DMS53 treated with DMSO at 0.1 percent for 48 hours (cell line): ENCODE measurements around the gene CBX8.
A peak's percentile ranks its signal among the peaks of the same experiment; 100 is the strongest.
"Not testable (repeated sequence)": the region's sequence is repeated elsewhere in the genome, so short reads cannot be mapped to it uniquely, and the experiment has no call there.

Experiments used
- DNase-seq: peaks from one replicate; lab custom pipeline; 2025; ENCODE audit not compliant: unreplicated experiment; lab: John Stamatoyannopoulos, UW

CBX8 gene

DNA sequence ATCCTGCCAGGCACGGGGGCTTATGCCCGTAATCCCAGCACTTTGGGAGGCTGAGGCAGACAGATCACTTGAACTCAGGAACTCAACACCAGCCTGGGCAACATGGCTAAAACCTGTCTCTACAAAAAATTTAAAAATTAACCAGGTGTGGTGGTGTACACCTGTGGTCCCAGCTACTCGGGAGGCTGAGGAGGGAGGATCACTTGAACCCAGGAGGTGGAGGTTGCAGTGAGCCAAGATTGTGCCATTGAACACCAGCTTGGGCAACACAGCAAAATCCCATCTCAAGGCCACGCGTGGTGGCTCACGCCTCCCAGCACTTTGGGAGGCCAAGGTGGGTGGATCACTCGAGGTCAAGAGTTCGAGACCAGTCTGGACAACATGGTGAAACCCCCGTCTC, 42.0 kb downstream of the CBX8 start:
- DNase-seq = not testable (repeated sequence)

DNA sequence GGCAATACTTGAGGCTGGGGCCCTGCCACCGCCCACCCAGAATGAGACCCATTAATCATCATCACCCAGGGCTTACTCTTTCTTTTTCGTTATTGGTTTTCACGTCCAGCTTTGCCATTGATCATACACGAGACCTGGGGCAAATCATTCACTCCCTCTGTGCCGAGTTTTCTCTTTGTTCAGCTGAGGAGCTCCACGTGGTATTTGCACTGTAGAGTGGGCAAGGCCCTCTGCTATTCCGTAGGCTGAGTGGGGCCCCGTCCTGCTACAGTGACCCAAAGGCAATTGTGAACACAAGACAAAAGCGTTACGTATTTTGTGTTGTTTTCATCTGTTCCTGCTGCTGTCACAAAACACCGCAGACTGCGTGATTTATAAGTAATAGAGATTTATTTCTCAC, 42.5 kb downstream of the CBX8 start:
- DNase-seq = no peak

DNA sequence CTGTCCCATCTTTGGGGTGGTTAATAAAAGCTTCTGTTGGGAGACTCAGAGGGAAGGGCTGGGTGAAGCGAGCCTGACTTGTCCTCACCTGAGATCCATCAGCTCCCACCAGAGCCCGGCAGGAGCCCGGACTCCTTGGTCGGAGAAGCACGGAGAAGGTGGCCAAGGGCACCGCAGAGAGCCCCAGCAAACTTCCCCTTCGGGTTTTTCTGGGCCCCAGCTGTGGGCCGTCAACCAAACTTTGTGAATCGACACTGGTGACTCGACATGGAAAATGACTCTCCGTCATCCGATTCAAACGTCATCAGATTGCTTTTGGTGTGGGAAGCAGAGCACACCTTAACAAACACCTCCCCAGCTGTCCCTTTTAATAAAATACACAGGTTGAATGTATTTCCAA, 44.7 kb downstream of the CBX8 start:
- DNase-seq = no peak

DNA sequence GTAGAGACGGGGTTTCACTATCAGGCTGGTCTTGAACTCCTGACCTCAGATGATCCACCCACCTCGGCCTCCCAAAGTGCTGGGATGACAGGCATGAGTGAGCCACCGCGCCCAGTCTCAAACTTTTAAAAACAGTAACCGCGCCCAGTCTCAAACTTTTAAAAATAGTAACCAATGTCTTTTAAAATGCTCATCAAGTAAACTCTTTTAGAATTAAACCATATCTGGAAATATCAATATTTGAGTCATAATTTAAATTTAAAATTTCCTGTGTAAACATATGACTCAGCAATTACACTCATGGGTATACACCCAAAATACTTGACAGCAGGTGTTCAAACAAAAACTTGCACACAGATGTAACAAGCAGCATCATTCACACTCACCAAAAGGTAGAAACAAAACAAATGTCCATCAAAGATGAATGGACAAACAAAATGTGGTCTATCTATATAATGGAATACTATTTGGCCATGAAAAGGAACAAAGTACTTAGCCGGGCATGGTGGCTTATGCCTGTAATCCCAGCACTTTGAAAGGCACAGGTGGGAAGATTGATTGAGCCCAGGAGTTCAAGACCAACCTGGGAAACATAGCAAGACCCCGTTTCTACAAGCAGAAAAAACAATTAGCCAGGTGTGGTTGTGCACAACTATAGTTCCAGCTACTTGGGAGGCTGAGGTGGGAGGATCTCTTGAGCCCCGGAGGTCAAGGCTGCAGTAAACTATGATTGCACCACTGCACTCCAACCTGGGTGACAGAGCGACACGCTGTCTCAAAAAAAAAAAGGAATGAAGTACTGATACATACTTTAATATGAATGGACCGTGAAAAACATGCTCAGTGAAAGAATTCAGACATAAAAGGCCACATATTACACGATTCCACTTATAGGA, 46.0 kb downstream of the CBX8 start:
- peak; percentile 37 for DNase-seq

DNA sequence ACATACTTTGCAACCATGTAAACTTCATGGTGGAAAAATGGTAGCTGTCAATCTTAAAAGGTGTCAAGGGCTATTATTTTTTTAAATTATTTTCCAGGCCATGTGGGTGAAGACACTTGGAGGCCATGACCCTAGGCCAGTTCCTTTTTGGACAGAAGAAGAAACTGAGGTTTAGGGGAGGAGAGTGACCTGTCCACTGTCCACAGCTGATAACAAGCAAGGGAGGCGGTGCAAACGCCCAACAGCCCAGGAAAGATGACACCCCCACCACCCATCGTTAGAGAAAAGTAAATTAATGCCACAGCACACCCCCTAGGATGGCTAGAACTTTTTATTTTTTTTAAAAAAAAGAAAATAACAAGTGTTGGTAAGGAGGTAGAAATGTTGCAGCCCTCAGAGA, 46.9 kb downstream of the CBX8 start:
- DNase-seq = no peak

DNA sequence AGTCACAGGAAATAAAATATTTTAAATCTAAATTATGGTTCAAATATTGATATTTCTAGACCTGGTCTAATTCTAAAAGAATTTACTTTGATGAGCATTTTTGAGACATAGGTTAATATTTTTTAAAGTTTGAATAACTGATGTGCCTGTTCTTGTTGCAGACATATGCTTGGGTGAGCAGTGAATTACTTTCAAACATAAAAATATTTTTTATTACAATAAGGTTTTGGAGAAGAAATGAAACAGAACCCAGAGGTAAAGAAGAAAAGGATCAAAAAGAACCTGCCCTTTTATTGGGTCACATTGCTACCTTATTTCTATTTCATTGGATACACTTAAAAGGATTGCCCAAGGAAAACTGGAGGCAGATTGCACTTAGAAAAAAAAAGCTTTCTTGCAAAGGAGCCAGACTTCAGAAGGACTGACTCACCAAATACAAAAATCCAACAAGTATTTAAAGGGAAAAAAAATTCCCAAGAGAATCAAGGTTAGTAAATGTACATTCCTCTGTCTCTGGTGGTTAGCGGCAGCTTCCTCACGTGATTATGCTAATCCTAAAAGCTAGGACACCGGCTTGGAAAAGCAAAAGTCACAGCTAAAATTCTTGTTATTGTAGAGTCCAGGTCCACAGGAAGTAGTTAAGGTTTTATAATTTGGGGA, 47.6 kb downstream of the CBX8 start:
- DNase-seq = no peak

DNA sequence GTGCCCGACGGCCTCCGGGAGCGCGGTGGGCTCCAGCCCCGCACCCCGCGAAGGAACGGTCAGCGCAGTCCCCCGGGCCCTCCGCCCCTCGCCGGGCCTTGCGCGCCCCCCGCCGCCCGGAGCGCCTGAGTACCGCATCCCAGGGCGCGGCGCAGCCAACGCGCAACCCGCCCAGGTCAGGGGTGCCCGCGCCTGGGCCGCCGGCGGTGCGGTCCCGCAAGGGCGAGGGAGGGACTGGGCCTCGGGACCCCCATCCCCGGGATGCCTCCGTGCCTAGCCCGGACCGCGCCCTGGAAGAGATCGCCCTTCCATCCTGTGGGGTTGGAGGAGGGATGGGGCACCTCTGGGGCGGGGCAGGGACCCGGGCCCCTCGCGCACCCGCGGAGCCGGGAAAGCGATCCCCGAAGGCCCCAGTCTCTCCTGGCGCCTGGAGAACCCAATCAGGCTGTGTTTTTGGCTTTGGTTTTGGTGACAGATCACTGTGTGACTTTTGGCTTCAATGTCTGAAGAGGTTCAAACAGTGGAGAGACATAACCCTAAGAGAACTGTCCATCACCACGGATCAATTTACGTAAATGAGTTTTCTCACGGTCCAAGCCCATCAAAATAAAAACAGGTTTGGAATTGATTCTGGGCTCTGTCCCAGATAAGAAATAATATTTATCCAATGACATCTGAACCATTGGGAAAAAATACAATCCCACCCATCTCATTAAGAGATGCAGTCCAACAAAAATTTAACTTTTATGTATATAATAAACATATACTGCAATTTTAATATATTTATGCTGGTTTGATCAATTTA, 48.4 kb downstream of the CBX8 start:
- no peak for DNase-seq

DNA sequence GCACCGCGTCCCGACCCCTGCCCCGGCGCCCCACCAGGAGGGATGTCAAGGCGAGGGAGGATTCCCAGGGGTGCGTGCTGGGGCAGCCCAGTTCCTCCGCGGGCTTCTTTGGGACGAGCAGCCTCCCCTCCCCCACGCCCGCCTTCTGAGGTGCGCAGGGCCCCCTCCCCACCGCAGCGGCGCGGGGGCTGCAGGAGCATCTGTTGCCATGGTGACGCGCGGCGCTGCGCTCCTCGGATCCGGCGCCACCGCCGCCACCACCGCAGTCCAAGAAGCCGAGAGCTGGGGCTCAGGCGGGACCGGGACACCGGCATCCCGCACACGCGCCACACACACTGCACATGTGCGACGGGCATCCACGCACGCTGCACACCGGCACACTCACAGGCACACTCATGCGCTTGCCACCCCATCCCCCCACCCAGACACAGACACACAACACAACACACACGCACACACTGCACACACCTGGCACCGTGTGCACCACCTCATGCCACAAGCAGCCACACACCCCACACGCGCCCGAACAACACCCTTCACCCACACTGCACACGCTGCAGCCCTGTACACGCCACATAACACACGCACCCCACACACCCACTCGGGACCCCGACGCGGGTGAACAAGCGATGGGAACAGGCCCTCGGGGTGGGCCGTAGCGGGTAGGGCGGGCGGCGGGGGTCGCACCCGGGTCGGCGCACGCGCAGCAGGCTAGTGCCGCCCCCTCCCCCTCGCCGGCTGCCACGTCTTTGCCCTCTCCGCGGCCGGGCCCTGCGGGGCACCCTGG, 49.2 kb downstream of the CBX8 start:
- no peak for DNase-seq

DNA sequence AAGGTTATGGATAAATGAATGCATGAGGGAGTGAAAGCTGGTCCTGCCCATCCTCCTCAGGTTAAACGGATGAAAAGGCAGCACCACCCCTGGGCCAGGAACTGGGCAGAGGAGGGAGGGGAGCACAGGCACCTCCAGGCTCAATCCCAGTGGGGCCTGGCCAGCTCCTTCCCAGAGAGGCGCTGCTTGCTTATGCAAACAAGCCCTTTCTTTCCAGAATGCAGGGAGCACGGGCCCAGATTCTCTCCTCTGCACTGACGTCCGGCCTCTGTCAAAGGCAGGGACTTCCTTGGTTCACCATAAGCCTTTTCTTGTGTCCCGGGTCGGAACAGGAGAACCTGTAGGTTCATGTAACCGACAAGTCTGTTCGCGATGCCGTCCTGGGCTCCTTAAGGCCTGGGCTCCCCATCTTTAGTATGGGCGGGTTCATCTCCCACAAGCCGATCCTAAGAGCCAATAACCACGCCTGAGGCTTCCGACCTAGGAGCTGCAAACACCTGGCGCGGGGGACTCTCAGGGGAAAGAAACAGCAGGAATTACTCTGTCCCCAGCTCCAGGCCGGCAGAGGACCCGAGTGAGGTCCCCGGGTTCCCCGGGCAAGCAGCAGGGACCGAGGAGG, 49.9 kb downstream of the CBX8 start:
- DNase-seq = no peak

DNA sequence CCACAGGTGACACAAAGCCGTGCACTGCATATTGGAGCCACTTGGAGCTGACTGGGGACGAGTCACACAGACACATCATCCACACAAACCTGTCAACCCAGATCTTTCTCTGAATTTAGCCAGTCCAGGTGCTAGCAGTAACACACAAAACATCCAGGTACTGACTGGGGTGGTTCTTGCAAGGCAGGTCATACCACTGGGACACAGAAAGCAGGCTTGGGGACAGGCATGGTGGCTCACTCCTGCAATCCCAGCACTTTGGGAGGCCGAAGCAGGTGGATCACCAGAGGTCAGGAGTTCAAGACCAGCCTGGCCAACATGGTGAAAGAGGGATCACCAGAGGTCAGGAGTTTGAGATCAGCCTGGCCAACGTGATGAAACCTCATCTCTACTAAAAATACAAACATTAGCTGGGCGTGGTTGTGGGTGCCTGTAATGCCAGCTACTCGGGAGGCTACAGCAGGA, 51.2 kb downstream of the CBX8 start:
- DNase-seq = no peak

DNA sequence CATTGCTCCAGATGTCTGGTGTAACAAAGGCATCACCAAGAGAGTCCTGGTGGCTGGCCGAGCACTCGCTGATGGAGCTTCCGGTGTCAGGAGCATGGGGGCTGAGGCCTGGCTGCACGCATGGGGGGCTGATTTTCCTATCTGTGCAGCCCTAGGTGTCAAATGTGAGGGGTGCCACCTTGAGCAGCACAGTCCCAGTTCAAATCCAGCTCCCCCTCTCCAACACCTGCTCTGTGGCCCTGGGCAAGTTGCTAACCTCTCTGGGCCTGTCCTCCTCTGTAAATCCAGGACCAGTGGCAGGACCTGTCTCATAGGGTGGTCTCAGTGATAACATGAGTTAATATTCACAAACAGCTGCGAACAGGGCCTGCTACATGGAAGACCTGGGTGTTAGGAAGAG, 53.3 kb downstream of the CBX8 start:
- no peak for DNase-seq

DNA sequence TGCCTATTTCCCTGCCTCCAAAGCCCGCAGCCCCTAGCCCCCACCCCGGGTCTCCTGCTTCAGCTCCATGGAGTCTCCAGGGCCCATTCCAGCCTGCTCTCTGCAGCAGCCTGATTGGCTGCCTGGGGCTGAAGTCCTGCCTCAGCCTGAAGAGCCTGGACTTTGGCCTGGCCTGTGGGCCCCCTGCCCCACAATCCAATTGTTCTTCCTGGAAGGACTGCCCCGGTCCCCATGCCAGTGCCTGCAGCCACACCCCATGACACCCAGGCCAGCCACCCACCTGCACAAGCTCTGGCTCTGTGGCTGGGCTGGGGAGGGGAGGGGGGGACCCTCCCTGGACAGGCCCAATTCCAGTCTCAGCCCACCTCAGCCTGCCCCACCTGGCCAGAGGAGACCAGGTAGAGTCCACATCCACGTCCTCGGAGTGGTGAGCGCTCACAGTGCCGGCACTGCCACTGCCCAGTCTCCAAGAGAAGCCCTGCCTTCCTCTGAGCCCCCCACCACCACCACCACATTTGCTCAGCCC, 53.9 kb downstream of the CBX8 start:
- DNase-seq = no peak

DNA sequence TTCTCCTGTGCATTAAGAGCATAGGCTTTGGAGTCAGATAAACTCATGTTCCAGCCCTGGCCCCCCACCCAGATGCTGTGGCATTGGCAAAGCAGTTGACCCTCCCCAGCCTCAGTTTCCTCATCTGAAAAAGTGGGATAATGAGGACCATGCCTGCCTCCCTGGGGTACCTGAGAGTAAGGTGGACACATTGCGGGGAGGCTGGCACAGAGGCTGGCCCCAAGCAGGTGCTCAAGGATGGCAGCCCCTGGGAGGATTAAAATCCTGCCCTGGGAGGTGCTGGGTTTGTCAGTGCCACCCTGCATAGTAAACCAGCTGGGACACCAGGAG, 54.3 kb downstream of the CBX8 start:
- DNase-seq = no peak
